SHP77 treated with DMSO at 0.1 percent for 48 hours (cell line): Measurements from ENCODE around the gene GIMAP5.
"Not testable (repeated sequence)": the region's sequence is repeated elsewhere in the genome, so short reads cannot be mapped to it uniquely, and the experiment has no call there.

Experiments used
- DNase-seq: peaks from one replicate; lab custom pipeline; 2025; lab: John Stamatoyannopoulos, UW

The GIMAP5 gene

DNA sequence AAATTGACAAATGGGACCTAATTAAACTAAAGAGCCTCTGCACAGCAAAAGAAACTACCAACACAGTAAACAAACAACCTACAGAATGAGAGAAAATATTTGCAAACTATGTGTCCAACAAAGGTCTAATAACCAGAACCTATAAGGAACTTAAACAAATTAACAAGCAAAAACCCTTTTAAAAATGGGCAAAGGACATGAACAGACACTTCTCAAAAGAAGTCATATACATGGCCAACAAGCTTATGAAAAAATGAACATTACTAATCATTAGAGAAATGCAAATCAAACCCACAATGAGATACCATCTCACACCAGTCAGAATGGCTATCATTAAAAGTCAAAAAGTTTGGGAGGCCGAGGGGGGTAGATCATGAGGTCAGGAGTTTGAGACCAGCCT lies 36.9 kb downstream of the GIMAP5 start:
- DNase-seq = not testable (repeated sequence)

- DNase-seq = no peak
Observed at GRCh38 chr7:150778014-150778737, 41.0 kb downstream of the GIMAP5 start.

DNA sequence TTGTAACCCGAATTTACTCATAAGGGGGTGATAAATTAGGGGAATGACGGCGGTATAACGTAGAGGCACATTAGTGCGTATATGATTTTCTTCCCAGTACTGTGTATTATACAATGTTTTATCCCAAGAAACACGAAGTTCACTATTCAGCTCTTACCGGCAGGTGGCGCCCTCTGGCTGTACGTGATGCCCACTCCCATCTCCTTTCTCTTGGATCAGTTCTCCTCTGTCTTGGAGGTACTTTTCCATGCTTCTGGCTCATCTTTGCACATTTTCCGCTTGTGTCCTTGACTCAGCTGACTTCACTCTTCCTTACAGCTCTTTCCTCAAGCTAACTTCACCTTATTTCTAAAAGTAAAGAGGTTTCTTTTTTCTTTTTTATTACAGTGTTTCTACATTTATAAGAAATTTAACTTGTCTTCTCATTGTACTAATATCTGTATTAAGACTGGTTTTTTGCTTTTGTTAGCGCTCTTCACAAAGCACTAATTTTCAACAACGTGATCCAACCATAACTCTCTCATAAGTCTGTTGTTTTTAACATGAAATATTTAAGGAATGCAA lies 41.6 kb downstream of the GIMAP5 start:
- peak; percentile 45 for DNase-seq

DNA sequence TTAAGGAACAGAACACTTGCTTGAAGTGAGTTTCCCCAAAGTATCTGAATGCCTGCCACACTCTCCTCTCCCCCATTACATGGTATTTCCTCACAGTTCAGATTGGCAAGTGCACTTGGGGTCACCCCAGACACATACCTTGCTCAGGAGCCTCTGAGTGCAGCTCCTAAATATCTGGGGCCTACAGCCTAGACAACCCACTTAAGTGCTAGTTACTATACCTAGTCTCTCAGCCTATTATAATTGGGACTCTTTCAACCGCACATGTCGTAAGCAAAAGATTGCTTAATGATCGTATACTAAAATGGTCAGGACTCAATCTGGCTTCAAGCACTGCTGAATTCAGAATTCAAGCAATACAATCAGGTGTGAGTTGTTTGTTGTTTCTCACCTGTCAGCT lies 43.1 kb downstream of the GIMAP5 start:
- no peak for DNase-seq

GRCh38 chr7:150781103-150781502 lies 43.9 kb downstream of the GIMAP5 start:
- DNase-seq = no peak

DNA sequence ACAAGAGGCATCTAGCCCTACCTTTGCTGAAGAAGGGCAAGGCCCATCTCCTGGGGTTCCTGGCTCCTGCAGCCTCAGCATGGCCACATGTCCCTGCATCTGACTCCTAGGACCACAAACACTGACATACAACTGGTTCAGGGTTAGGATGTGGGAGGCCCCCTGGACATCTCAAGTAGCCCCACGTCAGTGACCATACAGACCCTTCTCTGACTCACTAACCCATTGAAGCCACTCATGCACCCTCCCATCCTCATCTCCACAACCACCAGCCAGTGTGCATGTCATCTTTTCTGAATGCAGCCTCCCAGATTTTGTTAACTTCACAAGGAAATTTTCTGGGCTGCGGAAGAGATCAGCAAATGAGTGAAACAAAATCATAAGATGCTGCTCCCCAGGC lies 44.7 kb downstream of the GIMAP5 start:
- no peak for DNase-seq

DNA sequence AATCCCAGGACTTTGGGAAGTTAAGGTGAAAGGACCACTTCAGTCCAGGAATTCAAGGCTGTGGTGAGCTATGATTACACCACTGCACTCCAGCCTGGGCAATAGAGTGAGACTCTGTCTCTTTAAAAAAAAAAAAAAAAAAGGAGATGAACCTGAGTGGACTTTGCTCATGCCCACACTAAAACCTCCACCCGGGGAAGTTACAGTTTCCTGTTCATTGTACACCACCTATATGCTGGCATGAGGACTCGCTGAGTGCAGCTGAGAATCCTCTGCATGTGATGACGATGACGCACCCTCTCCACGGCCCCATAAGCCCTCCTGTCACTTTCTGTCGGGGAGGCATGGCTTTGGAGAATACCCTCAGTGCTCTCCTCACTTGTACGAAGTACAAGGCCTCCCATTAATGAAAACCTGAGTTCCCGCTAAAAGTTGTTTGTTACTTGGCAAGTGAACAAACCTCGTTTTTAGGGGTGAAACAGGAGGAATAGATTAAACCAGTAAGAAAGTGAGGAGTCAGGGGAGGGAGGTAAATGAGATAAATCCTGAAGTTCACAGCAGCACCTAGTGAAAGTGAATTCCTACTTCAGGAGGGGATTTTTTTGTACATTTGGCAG lies 47.0 kb downstream of the GIMAP5 start:
- DNase-seq = no peak

DNA sequence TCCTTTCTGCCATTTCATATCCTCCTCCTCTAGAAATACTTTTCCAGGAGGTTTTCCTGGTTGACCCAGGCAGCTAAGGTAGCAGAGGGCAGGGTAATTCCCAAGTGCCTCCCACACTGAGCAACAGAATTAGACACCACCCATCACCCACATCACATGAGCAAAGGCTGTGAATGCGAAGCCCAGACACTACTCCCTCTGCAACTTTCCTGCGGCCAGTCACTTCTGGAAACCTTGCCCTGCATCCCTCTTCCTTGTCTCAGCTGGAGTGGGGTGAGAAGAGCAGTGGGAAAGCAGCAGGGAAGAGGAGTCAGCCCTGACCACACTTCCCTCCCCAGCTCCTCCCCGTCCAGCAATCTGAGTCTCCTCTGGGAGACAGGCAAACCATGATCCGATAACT lies 47.7 kb downstream of the GIMAP5 start:
- no peak for DNase-seq

- DNase-seq = no peak
Observed at GRCh38 chr7:150787321-150788281, 50.4 kb downstream of the GIMAP5 start.

GRCh38 chr7:150788474-150789269 lies 51.5 kb downstream of the GIMAP5 start:
- DNase-seq = no peak

DNA sequence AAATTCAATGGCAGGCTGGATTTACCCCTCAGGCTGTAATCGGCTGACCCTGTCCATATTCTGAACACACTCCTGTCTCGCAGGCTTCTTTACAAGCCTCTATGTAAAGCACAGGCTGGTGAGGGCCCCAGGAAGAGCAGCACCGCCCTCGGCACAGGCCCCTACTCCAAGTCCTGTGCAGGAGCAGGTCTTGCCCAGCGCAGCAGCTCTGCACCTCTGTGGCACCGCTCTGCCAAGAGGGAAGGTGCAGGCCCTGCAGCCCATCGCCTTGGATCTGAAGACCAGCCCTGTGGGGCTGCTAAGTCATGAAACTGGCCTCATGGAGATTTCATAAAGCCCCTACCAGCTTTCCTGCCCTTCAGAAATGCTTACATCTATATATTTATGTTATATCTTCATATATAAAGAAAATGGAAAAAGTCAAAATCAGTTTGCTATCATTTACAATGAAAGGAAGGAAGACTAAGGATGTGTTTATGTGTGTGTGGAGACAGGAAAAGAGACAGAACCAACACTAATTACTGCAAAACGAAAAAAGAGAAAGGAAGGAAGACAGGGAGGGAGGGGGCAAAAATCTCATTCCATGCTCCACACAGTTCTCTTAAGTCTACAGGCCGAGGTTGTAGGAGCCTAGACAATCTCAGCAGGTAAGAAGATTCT lies 53.3 kb downstream of the GIMAP5 start:
- no peak for DNase-seq

DNA sequence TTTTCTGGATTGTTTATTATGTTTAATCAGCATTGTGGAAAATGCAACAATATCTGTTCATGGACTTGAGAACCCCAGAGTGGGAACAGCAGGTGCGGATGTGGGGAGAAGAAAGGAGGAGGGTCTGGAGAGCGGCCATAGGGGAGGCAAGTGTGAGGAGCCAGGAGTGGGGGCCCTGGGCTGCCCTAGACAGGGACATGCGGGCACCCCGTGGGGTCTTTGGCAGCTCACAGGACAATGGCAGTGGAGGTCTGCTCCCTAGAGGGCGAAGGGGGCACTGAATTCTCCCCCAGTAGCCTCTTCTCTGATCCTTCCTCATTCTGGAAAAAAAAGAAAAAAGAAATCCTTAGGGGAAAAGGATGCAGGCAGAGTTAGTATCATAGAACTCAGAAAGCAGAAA lies 54.1 kb downstream of the GIMAP5 start:
- DNase-seq = no peak

- DNase-seq = no peak
Observed at GRCh38 chr7:150791746-150792452, 54.7 kb downstream of the GIMAP5 start.
